B cell (primary cell): ENCODE results near the gene MYL6. TPM values are rescaled to one million over a fixed set of nuclear protein-coding genes. Genes with fewer than 3 reads are reported as not detected.
"Not testable (repeated sequence)": the region's sequence is repeated elsewhere in the genome, so short reads cannot be mapped to it uniquely, and the experiment has no call there.

ENCODE experiments used
- ATAC-seq: fragments of 200-7000 bp; cut with Tn5 transposase; one replicate; pipeline ENCODE4 v1.10.0; 2021; ENCODE audit warnings: low read depth, mild to moderate bottlenecking, moderate number of reproducible peaks, moderate library complexity
- CTCF ChIA-PET: fragments of 350-600 bp; sonication (Branson Sonifier 250); formaldehyde crosslinking; loops from one replicate; lab custom pipeline; 2021; ENCODE audit warnings: antibody characterized with exemption, inconsistent platforms; lab: Charles Lee
- POLR2A ChIA-PET: fragments of 350-600 bp; sonication (Branson Sonifier 250); formaldehyde crosslinking; loops from one replicate; lab custom pipeline; 2021; ENCODE audit warnings: antibody characterized with exemption; lab: Charles Lee
- DNase-seq: peaks from one replicate; pipeline ENCODE4 v3.0.0; 2013
- H2AFZ ChIP-seq: 2 replicates; pipeline ENCODE4 v1.6.1; 2012; ENCODE audit warnings: mild to moderate bottlenecking, low read depth, low read length; ENCODE audit not compliant: insufficient read depth, poor library complexity, severe bottlenecking
- H3K27ac ChIP-seq, 2 donors: 1 replicate in 1 of 2; 2 replicates in 1 of 2; pipeline ENCODE4 v1.5.1; 2012 to 2013; ENCODE audit warnings: low read length in 2 of 2, mild to moderate bottlenecking in 2 of 2, moderate library complexity in 1 of 2
- H3K27me3 ChIP-seq, 4 experiments: fragments of 200-600 bp in 1 of 4; sonication (generic) in 1 of 4; replicated peaks in 1 of 4; 1 replicate in 2 of 4; 2 replicates in 2 of 4; pipeline versions ENCODE4 v1.6.1 to v1.7.0; 2013 to 2016; ENCODE audit warnings: low read length in 3 of 4, mild to moderate bottlenecking in 2 of 4, mixed read lengths in 1 of 4, moderate library complexity in 1 of 4; ENCODE audit not compliant: insufficient read depth in 4 of 4, control insufficient read depth in 3 of 4; ENCODE audit errors: control extremely low read depth in 1 of 4
- H3K36me3 ChIP-seq, 2 experiments: replicated peaks in 1 of 2; 1 replicate in 1 of 2; 2 replicates in 1 of 2; pipeline versions ENCODE4 v1.6.1 to v1.7.1; 2013; ENCODE audit warnings: low read length in 1 of 2; ENCODE audit not compliant: insufficient read depth in 2 of 2, control insufficient read depth in 1 of 2; ENCODE audit errors: control extremely low read depth in 1 of 2, extremely low read depth in 1 of 2
- H3K4me1 ChIP-seq, 2 donors: fragments of 200-600 bp in 1 of 2; sonication (generic) in 1 of 2; 1 replicate in 1 of 2; 2 replicates in 1 of 2; pipeline versions ENCODE4 v1.5.1 to v1.6.1; 2013 to 2017; ENCODE audit warnings: low read length in 2 of 2; ENCODE audit not compliant: control insufficient read depth in 2 of 2, insufficient read depth in 2 of 2
- H3K4me2 ChIP-seq: replicated peaks from 2 replicates; pipeline ENCODE3; 2012; ENCODE audit warnings: mild to moderate bottlenecking, low read depth, low read length; ENCODE audit not compliant: poor library complexity, severe bottlenecking
- H3K4me3 ChIP-seq, 5 experiments: fragments of 200-600 bp in 1 of 5; sonication (generic) in 1 of 5; 1 replicate in 3 of 5; 2 replicates in 2 of 5; pipeline versions ENCODE4 v1.5.1 to v1.7.0; 2011 to 2016; ENCODE audit warnings: low read length in 4 of 5, mild to moderate bottlenecking in 4 of 5, low read depth in 2 of 5, control low read depth in 1 of 5, moderate library complexity in 1 of 5; ENCODE audit not compliant: insufficient read depth in 1 of 5; ENCODE audit errors: control extremely low read depth in 1 of 5, extremely low read depth in 1 of 5
- H3K79me2 ChIP-seq: fragments of 200-600 bp; sonication (generic); one replicate; pipeline ENCODE4 v1.6.0; 2016; ENCODE audit warnings: low read length; ENCODE audit not compliant: control insufficient read depth, insufficient read depth
- H3K9ac ChIP-seq: fragments of 200-600 bp; sonication (generic); 2 replicates; pipeline ENCODE4 v1.6.1; 2017; ENCODE audit warnings: mild to moderate bottlenecking, low read length, moderate library complexity
- H3K9me3 ChIP-seq, 3 donors: one replicate each; pipeline versions ENCODE4 v1.6.1 to v1.7.1; 2013; ENCODE audit warnings: low read length in 2 of 3; ENCODE audit not compliant: control insufficient read depth in 2 of 3, insufficient read depth in 1 of 3; ENCODE audit errors: control extremely low read depth in 1 of 3
- H4K20me1 ChIP-seq: 2 replicates; pipeline ENCODE4 v1.6.0; 2012; ENCODE audit warnings: mild to moderate bottlenecking, low read length; ENCODE audit not compliant: insufficient read depth, control insufficient read depth, poor library complexity, severe bottlenecking
- H3K27ac Mint-ChIP-seq: one replicate; pipeline ENCODE4 v1.8.0; 2021; ENCODE audit warnings: mixed read lengths
- H3K27me3 Mint-ChIP-seq: one replicate; pipeline ENCODE4 v1.8.0; 2021; ENCODE audit warnings: mixed read lengths
- H3K4me1 Mint-ChIP-seq: one replicate; pipeline ENCODE4 v1.8.0; 2021; ENCODE audit warnings: mixed read lengths
- H3K4me3 Mint-ChIP-seq: one replicate; pipeline ENCODE4 v1.8.0; 2021; ENCODE audit warnings: mixed read lengths
- H3K9me3 Mint-ChIP-seq: one replicate; pipeline ENCODE4 v1.8.0; 2022; ENCODE audit warnings: mixed read lengths; ENCODE audit not compliant: insufficient read depth
- EZH2 ChIP-seq: IDR thresholded peaks from 2 replicates; pipeline ENCODE4 v1.6.1; 2012; ENCODE audit warnings: borderline replicate concordance, low read depth, mild to moderate bottlenecking, moderate library complexity, low read length; ENCODE audit not compliant: insufficient read depth, poor library complexity, severe bottlenecking
- WGBS: methylation state at CpG from one replicate; pipeline ENCODE4 v1.1.5; 2013; ENCODE audit warnings: missing lambda C conversion rate; ENCODE audit not compliant: insufficient coverage; 5-methylcytosine and 5-hydroxymethylcytosine counted together
- intact Hi-C: fragments of 100-400 bp; cut with micrococcal nuclease; formaldehyde crosslinking; loops from one replicate; pipeline ENCODE4 v1.10.0; 2022
- polyA plus RNA-seq: library from polyadenylated mRNA; depleted of rRNA; stranded (reverse); fragments of >200 nt; gene quantifications from 2 replicates; pipeline ENCODE4 v1.2.3, GENCODE V29; 2012
- total RNA-seq, 2 donors: library from RNA; stranded (reverse); fragments of 120-200 nt in 1 of 2; gene quantifications; 1 replicate in 1 of 2; 2 replicates in 1 of 2; pipeline versions ENCODE4 v1.2.3 to v1.2.4, GENCODE V29; 2013 to 2022
- TF ChIP-seq, protein P1 (sequence below): fragments of 200-600 bp; IDR thresholded peaks from one replicate; pipeline ENCODE4 v1.8.0; 2022; ENCODE audit warnings: antibody characterized with exemption, mild to moderate bottlenecking

The MYL6 gene
- total and polyA plus RNA-seq, 2 donors (not counting 1 experiment from before 2014, with no cell fraction given): 675 to 711 TPM

DNA sequence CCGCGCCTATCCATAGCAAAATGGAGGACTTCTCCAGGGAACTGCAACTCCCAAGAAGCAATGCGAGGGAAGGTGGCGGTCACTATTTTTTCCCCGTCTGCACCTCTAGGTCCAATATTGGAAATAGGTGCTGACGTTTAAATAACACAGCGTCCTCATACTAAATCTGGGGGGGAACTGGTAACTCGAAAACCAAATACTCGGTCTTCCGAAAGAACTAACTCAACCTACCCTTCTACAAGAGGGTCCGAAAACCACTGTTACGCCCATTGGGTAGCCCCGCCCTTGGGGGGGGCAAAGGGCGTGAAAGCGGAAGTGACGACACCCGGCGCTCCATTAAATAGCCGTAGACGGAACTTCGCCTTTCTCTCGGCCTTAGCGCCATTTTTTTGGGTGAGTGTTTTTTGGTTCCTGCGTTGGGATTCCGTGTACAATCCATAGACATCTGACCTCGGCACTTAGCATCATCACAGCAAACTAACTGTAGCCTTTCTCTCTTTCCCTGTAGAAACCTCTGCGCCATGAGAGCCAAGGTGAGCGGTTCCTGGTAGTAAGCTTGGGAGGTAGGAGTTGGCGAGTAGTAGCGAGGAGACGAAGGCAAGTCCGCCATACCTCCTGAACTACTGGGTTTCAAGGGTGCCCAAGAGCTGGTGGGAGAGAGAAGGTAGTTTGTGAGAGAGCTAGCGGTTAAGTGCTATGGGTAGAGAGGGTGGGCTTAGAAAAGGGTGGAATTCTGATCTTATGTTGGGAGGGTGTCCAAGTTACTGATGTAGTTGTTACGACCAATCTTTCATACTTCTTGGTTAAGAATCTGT lies 41.7 kb upstream of the MYL6 start, which contains the start of gene RPL41:
TSS of gene RPL41 (plus strand) at position 367 of the 815 bp plus-strand sequence.
- Histone ChIP-seq H3K9ac (peak within 1 kb of the TSS; percentile 95), H3K27ac (peak within 1 kb of the TSS; percentile 94 to 95), H3K4me2 (peak within 1 kb of the TSS; percentile 85), H4K20me1 (peaks cover under 1% of the 10 kb centered on the region), H3K4me1 (peaks cover 17 to 30% of the 10 kb centered on the region in 2 donors), H2AFZ (peak within 1 kb of the TSS; percentile 83), H3K9me3 (no peaks in the 10 kb centered on the region), H3K36me3 (peaks cover 0 to 40% of the 10 kb centered on the region in 2 experiments), H3K79me2 (peaks cover 32% of the 10 kb centered on the region), H3K4me3 (peak within 1 kb of the TSS; percentile 64 to 99 (median 97)), H3K27me3 (no peaks in the 10 kb centered on the region)
- Mint-ChIP-seq H3K4me1 (peaks cover 34% of the 10 kb centered on the region), H3K27me3 (no peaks in the 10 kb centered on the region), H3K4me3 (peak within 1 kb of the TSS; percentile 99), H3K9me3 (no peaks in the 10 kb centered on the region), H3K27ac (peak within 1 kb of the TSS; percentile 99)
- DNase-seq: peak; percentile 98
- ChIA-PET CTCF (interaction anchor here (0.6 to 13.8 kb wide), 13 partner anchors 9 to 378 kb away, joined by 3 to 247 read pairs (median 3); partner anchors contain the start of genes ESYT1, PA2G4, SMARCC2 and STAT2), POLR2A (interaction anchor here (0.7 to 4.4 kb wide), 8 partner anchors 9 to 287 kb away, joined by 3 to 49 read pairs (median 8); partner anchors contain the start of genes CNPY2, DNAJC14, ESYT1 and PA2G4)
- peak; percentile 51 for ATAC-seq
- WGBS: 0% methylated on average over 14 of the region's 34 CpGs
- TF ChIP-seq EZH2: no peak
- TF ChIP-seq, protein P1, sequence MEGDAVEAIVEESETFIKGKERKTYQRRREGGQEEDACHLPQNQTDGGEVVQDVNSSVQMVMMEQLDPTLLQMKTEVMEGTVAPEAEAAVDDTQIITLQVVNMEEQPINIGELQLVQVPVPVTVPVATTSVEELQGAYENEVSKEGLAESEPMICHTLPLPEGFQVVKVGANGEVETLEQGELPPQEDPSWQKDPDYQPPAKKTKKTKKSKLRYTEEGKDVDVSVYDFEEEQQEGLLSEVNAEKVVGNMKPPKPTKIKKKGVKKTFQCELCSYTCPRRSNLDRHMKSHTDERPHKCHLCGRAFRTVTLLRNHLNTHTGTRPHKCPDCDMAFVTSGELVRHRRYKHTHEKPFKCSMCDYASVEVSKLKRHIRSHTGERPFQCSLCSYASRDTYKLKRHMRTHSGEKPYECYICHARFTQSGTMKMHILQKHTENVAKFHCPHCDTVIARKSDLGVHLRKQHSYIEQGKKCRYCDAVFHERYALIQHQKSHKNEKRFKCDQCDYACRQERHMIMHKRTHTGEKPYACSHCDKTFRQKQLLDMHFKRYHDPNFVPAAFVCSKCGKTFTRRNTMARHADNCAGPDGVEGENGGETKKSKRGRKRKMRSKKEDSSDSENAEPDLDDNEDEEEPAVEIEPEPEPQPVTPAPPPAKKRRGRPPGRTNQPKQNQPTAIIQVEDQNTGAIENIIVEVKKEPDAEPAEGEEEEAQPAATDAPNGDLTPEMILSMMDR: no peak
- intact Hi-C loops: loop anchor here (1.0 to 5.0 kb wide), 8 partner anchors 12 to 1636 kb away; partner anchors contain the start of genes CDK4, DNAJC14, MYL6 and PA2G4

DNA sequence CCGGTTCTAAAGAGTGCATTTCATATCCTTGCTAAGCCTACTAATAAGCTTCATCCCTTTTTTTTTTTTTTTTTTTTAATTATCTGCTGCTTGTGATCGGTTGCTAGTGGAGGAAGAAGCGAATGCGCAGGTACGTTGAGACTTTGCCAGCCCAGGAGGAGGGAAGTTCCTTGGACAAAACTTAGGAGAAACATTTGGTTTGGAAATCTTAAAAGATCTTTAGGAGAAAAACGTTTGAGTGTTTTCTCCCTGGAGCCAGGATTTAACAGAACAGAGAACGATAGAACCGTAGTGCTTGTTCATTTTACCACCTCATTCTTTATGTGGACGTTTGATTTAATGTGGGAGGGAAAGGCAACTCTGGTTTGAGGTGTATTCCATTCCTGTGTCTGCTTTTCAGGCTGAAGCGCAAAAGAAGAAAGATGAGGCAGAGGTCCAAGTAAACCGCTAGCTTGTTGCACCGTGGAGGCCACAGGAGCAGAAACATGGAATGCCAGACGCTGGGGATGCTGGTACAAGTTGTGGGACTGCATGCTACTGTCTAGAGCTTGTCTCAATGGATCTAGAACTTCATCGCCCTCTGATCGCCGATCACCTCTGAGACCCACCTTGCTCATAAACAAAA lies 41.0 kb upstream of the MYL6 start:
- 4% methylated on average over 4 of the region's 16 CpGs for WGBS
- peak overlapping the region; percentile 64 to 99 (median 97) for H3K4me3 ChIP-seq
- H2AFZ ChIP-seq: peak overlapping the region; percentile 83
- Mint-ChIP-seq H3K4me1 (peaks cover 34% of the 10 kb centered on the region), H3K27ac (peak overlapping the region; percentile 99), H3K4me3 (peak overlapping the region; percentile 99)
- H3K27me3 ChIP-seq, H3K9me3 ChIP-seq, H3K9me3 Mint-ChIP-seq, DNase-seq, ATAC-seq, H4K20me1 ChIP-seq, H3K27me3 Mint-ChIP-seq: not testable (repeated sequence)
- peak overlapping the region; percentile 94 to 95 for H3K27ac ChIP-seq
- H3K36me3 ChIP-seq: peaks cover 0 to 39% of the 10 kb centered on the region in 2 experiments
- intact Hi-C loops: loop anchor here (5.0 kb wide), 5 partner anchors 40 to 1635 kb away; partner anchors contain the start of genes CDK4, DNAJC14, MYL6 and PYM1
- POLR2A ChIA-PET: interaction anchor here (0.7 to 4.4 kb wide), 11 partner anchors 10 to 288 kb away, joined by 3 to 49 read pairs (median 7); partner anchors contain the start of genes ANKRD52, CNPY2, DNAJC14 and ESYT1
- H3K4me1 ChIP-seq: peaks cover 17 to 30% of the 10 kb centered on the region in 2 donors
- H3K79me2 ChIP-seq: peaks cover 40% of the 10 kb centered on the region
- CTCF ChIA-PET: interaction anchor here (0.9 to 13.8 kb wide), 10 partner anchors 9 to 378 kb away, joined by 3 to 247 read pairs (median 8); partner anchors contain the start of genes ESYT1, MYL6, PA2G4 and SMARCC2
- H3K4me2 ChIP-seq: peak overlapping the region; percentile 85
- H3K9ac ChIP-seq: peak overlapping the region; percentile 95
